A673 (cell line): ENCODE measurements around the gene PSMC5. TPM values are rescaled to one million over a fixed set of nuclear protein-coding genes. Genes with fewer than 3 reads are reported as not detected.

Source experiments
- BruUV-seq: library from RNA; stranded (reverse); fragments of 400-500 nt; replicated peaks from 2 replicates; lab custom pipeline; 2021; lab: Mats Ljungman, UMichigan
- CTCF ChIA-PET: fragments of 300-600 bp; sonication (Branson Sonifier 250); formaldehyde crosslinking; loops from one replicate; lab custom pipeline; 2022; ENCODE audit warnings: antibody characterized with exemption; lab: Charles Lee
- POLR2A ChIA-PET: fragments of 300-600 bp; sonication (Branson Sonifier 250); formaldehyde crosslinking; loops from one replicate; lab custom pipeline; 2022; ENCODE audit warnings: antibody characterized with exemption; ENCODE audit not compliant: low non-redundant PET; lab: Charles Lee
- DNase-seq: peaks from one replicate; pipeline ENCODE4 v3.0.0-alpha.2; 2015; ENCODE audit warnings: low spot score
- H3K27ac ChIP-seq: fragments of 200-600 bp; sonication (generic); 2 replicates; pipeline ENCODE4 v1.5.1; 2016; ENCODE audit warnings: mixed run types, low read depth, mild to moderate bottlenecking, mixed read lengths, antibody characterized with exemption, low read length; ENCODE audit not compliant: poor library complexity, severe bottlenecking
- H3K27me3 ChIP-seq: fragments of 200-600 bp; sonication (generic); replicated peaks from 2 replicates; pipeline ENCODE4 v1.6.1; 2017; ENCODE audit warnings: mixed run types, low read depth, mild to moderate bottlenecking, mixed read lengths, antibody characterized with exemption, low read length; ENCODE audit not compliant: insufficient read depth, poor library complexity
- H3K36me3 ChIP-seq: fragments of 200-600 bp; sonication (generic); 2 replicates; pipeline ENCODE4 v1.6.1; 2016; ENCODE audit warnings: mixed run types, mild to moderate bottlenecking, mixed read lengths, antibody characterized with exemption, low read length; ENCODE audit not compliant: insufficient read depth, poor library complexity, severe bottlenecking
- H3K4me1 ChIP-seq: fragments of 200-600 bp; sonication (generic); 2 replicates; pipeline ENCODE4 v1.6.1; 2017; ENCODE audit warnings: mixed run types, mild to moderate bottlenecking, mixed read lengths, antibody characterized with exemption, low read length; ENCODE audit not compliant: insufficient read depth, poor library complexity, severe bottlenecking
- H3K4me3 ChIP-seq: fragments of 200-600 bp; sonication (generic); 2 replicates; pipeline ENCODE4 v1.5.1; 2016; ENCODE audit warnings: low read depth, mixed run types, mild to moderate bottlenecking, mixed read lengths, low read length; ENCODE audit not compliant: poor library complexity, severe bottlenecking
- H3K9me3 ChIP-seq: fragments of 200-600 bp; sonication (generic); 2 replicates; pipeline ENCODE4 v1.6.1; 2016; ENCODE audit warnings: mixed run types, low read depth, mild to moderate bottlenecking, mixed read lengths, antibody characterized with exemption, low read length; ENCODE audit not compliant: poor library complexity, severe bottlenecking
- CTCF ChIP-seq: fragments of 300-800, 200-600 bp; sonication (generic); conservative IDR thresholded peaks from 2 replicates; pipeline ENCODE4 v1.5.1; 2017; ENCODE audit warnings: low read depth, mild to moderate bottlenecking, antibody characterized with exemption, low read length, moderate library complexity, mixed read lengths
- EZH2 ChIP-seq: fragments of 200-600 bp; sonication (generic); IDR thresholded peaks from 2 replicates; pipeline ENCODE4 v1.6.1; 2017; ENCODE audit warnings: borderline replicate concordance, low read depth, mild to moderate bottlenecking, mixed read lengths, antibody characterized with exemption, low read length; ENCODE audit not compliant: poor library complexity, severe bottlenecking
- intact Hi-C: fragments of 100-400 bp; cut with micrococcal nuclease; formaldehyde crosslinking; loops from one replicate; pipeline ENCODE4 v1.10.0; 2022; ENCODE audit not compliant: unreplicated experiment
- total RNA-seq: library from RNA; stranded (reverse); gene quantifications from 2 replicates; pipeline ENCODE4 v1.2.3, GENCODE V29; 2021

PSMC5 gene
- total RNA-seq, 1 experiment from 2014 or later: 302 TPM

GRCh38 chr17:63826468-63827001 is 696 bp upstream of the PSMC5 start:
- no peak for DNase-seq
- intact Hi-C loops: loop anchor here (1.0 kb wide), 2 partner anchors 16 to 53 kb away; partner anchors contain the start of genes CCDC47 and SMARCD2
- no peak for TF ChIP-seq CTCF
- TF ChIP-seq EZH2: no peak
- TSS peak; percentile 67 for BruUV-seq
- Histone ChIP-seq H3K27ac (peak overlapping the region; percentile 98), H3K4me1 (peaks cover 12% of the 10 kb centered on the region), H3K27me3 (no peaks in the 10 kb centered on the region), H3K4me3 (peak overlapping the region; percentile 85), H3K36me3 (peaks cover 72% of the 10 kb centered on the region), H3K9me3 (no peaks in the 10 kb centered on the region)
- ChIA-PET CTCF (no interaction called here), POLR2A (no interaction called here)

- Histone ChIP-seq H3K4me3 (peak overlapping the region; percentile 85), H3K4me1 (peaks cover 12% of the 10 kb centered on the region), H3K27ac (peak overlapping the region; percentile 98), H3K27me3 (no peaks in the 10 kb centered on the region), H3K9me3 (no peaks in the 10 kb centered on the region), H3K36me3 (peaks cover 72% of the 10 kb centered on the region)
- DNase-seq: no peak
- POLR2A ChIA-PET: interaction anchor here (0.8 kb wide), 1 partner anchor 10 kb away, joined by 3 read pairs; no protein-coding TSS in a partner anchor
- BruUV-seq: no TSS peak
- CTCF ChIA-PET: interaction anchor here (0.6 kb wide), 1 partner anchor 54 kb away, joined by 3 read pairs; the partner anchor contains the start of gene CCDC47
- intact Hi-C loops: loop anchor here (1.0 kb wide), 2 partner anchors 14 to 55 kb away; partner anchors contain the start of genes CCDC47 and SMARCD2
- TF ChIP-seq EZH2: no peak
- no peak for TF ChIP-seq CTCF
Measured at GRCh38 chr17:63827801-63828221, 580 bp downstream of the PSMC5 start.

GRCh38 chr17:63828936-63829335 is 1.7 kb downstream of the PSMC5 start:
- TF ChIP-seq EZH2 (no peak), CTCF (no peak)
- intact Hi-C loops: no loop called here
- ChIA-PET POLR2A (interaction anchor here (0.8 kb wide), 1 partner anchor 11 kb away, joined by 3 read pairs; no protein-coding TSS in a partner anchor), CTCF (no interaction called here)
- Histone ChIP-seq H3K27ac (no peak overlapping the region), H3K4me3 (peak overlapping the region; percentile 85), H3K27me3 (no peaks in the 10 kb centered on the region), H3K9me3 (no peaks in the 10 kb centered on the region), H3K36me3 (peaks cover 72% of the 10 kb centered on the region), H3K4me1 (peaks cover 12% of the 10 kb centered on the region)
- BruUV-seq: no TSS peak
- DNase-seq: no peak
